PC-9 (cell line): Measurements from ENCODE around the gene C3orf20.

Experiments
- EZH2 ChIP-seq: fragments of 200-600 bp; sonication (generic); IDR thresholded peaks from 2 replicates; pipeline ENCODE4 v1.8.0; 2017; ENCODE audit warnings: antibody characterized with exemption, low read depth
- TF ChIP-seq, protein P1 (sequence below): fragments of 200-600 bp; sonication (generic); conservative IDR thresholded peaks from 2 replicates; pipeline ENCODE4 v1.6.1; 2017; ENCODE audit warnings: mixed run types, antibody characterized with exemption, mild to moderate bottlenecking, moderate library complexity

DNA sequence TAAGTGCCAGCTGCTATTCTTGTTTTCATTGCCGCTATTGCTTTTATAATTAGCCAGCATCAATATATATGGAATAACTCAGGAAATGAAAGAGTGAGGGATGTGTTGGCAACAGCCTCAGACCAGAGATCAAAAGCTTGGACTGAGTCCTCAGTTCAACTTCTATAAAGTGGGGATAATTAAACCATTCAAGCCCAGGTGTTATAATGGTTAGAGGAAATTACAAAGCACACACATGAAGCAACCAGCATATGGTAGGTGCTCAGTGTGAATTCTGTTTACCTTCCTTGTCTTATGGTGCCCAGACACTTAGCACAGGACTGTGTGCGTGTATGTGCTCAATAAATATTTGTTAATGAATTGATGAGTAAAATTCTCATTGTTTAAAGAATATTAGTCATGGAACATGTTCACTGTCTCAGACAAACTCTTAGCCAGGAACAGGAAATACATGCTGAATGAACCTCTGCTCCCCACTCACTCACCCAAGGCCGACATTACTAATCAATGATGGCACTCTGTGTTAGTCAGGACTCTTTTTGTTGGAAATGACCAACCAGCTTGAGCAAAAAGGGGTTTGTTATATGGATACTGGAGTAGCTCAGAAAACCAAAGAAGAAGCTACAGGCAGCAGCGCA lies 40.1 kb upstream of the C3orf20 start:
- TF ChIP-seq, protein P1, sequence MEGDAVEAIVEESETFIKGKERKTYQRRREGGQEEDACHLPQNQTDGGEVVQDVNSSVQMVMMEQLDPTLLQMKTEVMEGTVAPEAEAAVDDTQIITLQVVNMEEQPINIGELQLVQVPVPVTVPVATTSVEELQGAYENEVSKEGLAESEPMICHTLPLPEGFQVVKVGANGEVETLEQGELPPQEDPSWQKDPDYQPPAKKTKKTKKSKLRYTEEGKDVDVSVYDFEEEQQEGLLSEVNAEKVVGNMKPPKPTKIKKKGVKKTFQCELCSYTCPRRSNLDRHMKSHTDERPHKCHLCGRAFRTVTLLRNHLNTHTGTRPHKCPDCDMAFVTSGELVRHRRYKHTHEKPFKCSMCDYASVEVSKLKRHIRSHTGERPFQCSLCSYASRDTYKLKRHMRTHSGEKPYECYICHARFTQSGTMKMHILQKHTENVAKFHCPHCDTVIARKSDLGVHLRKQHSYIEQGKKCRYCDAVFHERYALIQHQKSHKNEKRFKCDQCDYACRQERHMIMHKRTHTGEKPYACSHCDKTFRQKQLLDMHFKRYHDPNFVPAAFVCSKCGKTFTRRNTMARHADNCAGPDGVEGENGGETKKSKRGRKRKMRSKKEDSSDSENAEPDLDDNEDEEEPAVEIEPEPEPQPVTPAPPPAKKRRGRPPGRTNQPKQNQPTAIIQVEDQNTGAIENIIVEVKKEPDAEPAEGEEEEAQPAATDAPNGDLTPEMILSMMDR: no peak
- TF ChIP-seq EZH2: no peak
